Activated naive CD4-positive, alpha-beta T cell treated with anti-CD3 and anti-CD28 coated beads, Interleukin-2, amount 50 U/mL, for 72 hours (primary cell): ENCODE results near the gene KHDRBS2. TPM values are rescaled to one million over a fixed set of nuclear protein-coding genes. Genes with fewer than 3 reads are reported as not detected.

Experiments used
- ATAC-seq, 2 donors: fragments of 150-1000 bp; cut with Tn5 transposase; 2 replicates each; pipeline ENCODE4 v1.10.0; 2021; ENCODE audit warnings: mild to moderate bottlenecking in 2 of 2, moderate library complexity in 2 of 2
- DNase-seq, 2 donors: peaks; one replicate each; pipeline ENCODE4 v3.0.0; 2021 to 2022; ENCODE audit warnings: low spot score in 2 of 2
- H3K27ac Mint-ChIP-seq, 2 donors: one replicate each; pipeline ENCODE4 v1.8.0; 2022; ENCODE audit warnings: mild to moderate bottlenecking in 2 of 2, mixed read lengths in 2 of 2
- H3K36me3 Mint-ChIP-seq, 2 donors: one replicate each; pipeline ENCODE4 v1.8.0; 2022; ENCODE audit warnings: mixed read lengths in 2 of 2
- H3K9me3 Mint-ChIP-seq, 2 donors: one replicate each; pipeline ENCODE4 v1.8.0; 2022; ENCODE audit warnings: mixed read lengths in 2 of 2
- total RNA-seq, 2 donors: library from RNA; stranded (reverse); gene quantifications; one replicate each; pipeline ENCODE4 v1.2.3, GENCODE V29; 2022

Gene KHDRBS2
- total RNA-seq, 2 donors from 2014 or later: not detected

DNA sequence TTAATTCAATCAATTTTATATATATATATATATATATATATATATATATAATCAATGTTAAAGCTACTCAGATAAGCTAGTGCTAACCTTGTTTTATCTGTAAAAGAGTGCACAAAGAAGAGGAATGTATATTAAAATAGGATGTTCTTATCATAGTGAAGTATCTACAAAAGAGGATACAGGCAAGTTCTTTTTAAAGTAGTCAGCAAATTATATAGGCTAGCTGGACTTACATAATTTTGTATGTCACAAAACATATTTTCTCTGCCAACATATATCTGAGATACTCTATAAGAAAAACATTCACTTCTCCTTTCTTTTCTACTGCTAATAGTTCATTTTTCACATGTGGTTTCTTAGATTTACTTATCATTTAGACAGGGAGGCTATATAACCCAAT lies 39.9 kb downstream of the KHDRBS2 start:
- no peak for ATAC-seq
- no peak overlapping the region for H3K27ac Mint-ChIP-seq
- no peak for DNase-seq
- peaks cover 0 to 4% of the 10 kb centered on the region in 2 donors for H3K36me3 Mint-ChIP-seq
- H3K9me3 Mint-ChIP-seq: peaks cover 3 to 4% of the 10 kb centered on the region in 2 donors

DNA sequence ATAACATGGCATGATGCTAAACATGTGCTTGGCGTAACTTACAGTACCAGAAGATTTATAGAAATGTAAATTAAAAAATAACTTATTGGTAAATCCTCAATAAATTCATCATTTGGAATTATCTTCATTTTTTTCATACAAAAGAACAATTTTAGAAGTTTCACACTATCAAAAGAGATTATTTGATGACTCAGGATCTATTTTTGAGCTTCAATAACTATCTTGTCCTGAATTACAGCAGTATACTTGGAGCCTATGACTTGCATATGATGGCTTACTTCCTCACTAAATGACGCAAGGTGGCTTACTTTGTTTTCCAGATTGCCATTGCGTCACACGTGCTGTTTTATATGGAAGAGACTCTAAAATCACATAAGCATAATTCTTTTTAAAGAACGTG lies 49.2 kb downstream of the KHDRBS2 start:
- no peaks in the 10 kb centered on the region for H3K36me3 Mint-ChIP-seq
- DNase-seq (no peak), ATAC-seq (no peak)
- no peaks in the 10 kb centered on the region for H3K9me3 Mint-ChIP-seq
- no peak overlapping the region for H3K27ac Mint-ChIP-seq

DNA sequence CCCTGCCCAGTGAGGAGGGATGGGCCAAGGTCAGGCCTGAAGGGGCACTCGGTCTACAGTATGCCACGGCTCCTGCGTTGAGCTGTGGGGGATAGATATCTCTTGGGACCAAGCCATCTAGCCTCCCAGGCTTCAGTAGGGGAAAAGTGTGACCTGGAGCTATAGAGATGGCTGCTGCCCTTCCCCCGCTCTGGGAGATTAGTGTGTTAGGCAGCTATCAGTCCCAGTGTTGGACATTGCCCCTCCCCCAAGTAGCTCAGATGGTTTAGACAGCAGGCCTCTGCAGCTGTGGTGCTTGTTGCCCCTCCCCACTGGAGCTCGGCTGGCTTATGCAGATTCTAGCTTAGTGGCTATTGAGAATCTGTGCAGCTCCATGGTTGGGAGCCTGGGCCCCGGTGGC lies 56.8 kb downstream of the KHDRBS2 start:
- DNase-seq (no peak), ATAC-seq (no peak)
- H3K9me3 Mint-ChIP-seq: peaks cover 10 to 17% of the 10 kb centered on the region in 2 donors
- H3K36me3 Mint-ChIP-seq: peaks cover 0 to 4% of the 10 kb centered on the region in 2 donors
- no peak overlapping the region for H3K27ac Mint-ChIP-seq

DNA sequence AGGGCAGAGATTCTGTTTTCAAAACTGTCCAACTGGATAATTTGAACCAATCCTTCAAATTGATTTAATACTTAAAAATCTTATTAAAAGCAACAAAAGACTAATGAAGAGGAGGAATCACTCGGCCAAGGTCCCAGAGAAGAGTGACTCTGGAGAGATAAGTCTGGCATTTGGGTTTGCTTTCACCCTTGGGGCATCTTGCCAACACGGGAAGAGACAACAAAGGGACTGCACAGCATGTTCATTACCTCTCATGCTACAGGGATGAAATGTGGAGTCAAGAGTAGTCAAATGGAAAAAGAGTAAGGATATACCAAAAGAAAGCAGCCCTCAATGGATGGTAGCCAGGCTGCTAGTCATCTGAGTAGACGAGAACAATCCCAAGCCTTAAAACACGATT lies 68.2 kb downstream of the KHDRBS2 start:
- Mint-ChIP-seq H3K9me3 (peaks cover 14 to 19% of the 10 kb centered on the region in 2 donors), H3K36me3 (peaks cover 0 to 5% of the 10 kb centered on the region in 2 donors), H3K27ac (no peak overlapping the region)
- DNase-seq (no peak), ATAC-seq (no peak)

DNA sequence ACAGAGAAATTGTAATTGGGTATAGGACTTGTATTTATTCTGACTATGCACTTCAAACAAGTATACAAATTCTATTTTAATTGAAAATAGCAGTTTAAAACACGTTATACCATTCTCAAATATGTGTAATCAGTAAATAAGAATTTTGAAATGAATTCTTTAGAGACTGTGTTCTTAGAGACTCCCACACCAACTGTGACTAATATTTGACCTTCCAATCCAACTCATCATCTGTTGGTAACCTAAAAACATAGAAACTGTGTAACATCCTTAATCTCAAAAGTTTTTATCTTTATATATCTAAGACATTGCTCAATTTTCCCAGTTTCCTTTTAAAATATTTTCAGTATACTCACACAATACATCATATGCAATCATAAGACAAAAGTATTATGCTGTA lies 83.9 kb downstream of the KHDRBS2 start:
- Mint-ChIP-seq H3K27ac (no peak overlapping the region), H3K36me3 (peaks cover 7 to 10% of the 10 kb centered on the region in 2 donors), H3K9me3 (peaks cover 15 to 23% of the 10 kb centered on the region in 2 donors)
- no peak for DNase-seq
- no peak for ATAC-seq

DNA sequence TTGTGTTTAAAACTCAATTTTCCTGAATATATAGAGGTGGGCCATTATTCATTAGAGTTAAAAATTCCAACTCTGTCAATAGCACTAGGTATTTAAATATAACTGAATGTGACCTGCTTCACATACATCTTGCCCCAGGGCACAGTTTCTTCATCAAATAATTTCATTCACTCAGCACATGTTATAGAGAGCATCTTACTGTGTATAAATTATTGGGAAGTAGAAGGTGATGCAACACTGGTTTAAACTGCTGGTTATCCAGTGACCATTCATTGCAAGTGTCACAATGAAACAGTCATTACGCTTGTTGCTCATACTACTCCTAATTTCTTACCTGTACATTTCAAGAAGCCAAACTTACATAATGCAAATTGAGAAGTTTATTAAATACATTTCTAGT lies 93.4 kb downstream of the KHDRBS2 start:
- Mint-ChIP-seq H3K9me3 (peaks cover 33 to 34% of the 10 kb centered on the region in 2 donors), H3K36me3 (peaks cover 1 to 3% of the 10 kb centered on the region in 2 donors), H3K27ac (no peak overlapping the region)
- no peak for ATAC-seq
- no peak for DNase-seq

DNA sequence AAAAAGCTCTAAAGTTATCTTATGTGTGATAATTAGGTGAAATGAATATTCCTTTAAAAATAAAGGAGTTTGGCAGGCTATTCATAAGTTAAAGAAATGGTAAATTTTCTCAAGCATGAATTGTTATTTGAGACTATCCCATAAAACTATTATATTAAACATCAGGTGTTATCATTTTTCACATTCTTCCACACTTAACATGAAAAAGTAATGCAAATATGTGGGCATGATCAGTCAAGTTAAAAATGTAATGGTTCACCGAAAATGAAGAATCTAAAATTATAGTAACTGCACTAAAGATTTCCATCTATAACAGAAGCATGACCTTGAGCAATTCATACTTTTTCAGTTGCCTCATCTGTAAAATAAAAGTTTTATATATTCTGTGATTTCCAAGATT lies 110.8 kb downstream of the KHDRBS2 start:
- peaks cover 33 to 34% of the 10 kb centered on the region in 2 donors for H3K9me3 Mint-ChIP-seq
- peaks cover 8 to 10% of the 10 kb centered on the region in 2 donors for H3K36me3 Mint-ChIP-seq
- H3K27ac Mint-ChIP-seq: no peak overlapping the region

DNA sequence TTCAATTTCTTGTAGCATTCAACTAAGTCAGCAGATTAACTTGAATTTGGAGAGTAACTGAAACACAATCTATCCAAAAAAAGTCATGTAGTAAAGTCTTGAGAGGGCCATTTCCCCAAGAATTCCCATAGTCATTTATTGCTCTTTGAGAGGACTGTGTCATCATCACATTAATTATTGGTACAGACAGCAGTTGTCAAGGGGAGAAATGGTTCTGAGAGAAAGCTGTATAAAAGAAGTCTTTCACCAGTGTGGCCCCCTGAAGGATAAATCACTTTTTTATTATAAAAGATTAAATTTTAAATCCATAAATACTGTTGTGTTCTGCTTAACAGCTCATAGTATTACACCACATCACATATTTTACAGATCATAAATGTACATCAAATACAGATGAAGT lies 111.5 kb downstream of the KHDRBS2 start:
- ATAC-seq: no peak
- Mint-ChIP-seq H3K36me3 (peaks cover 8 to 10% of the 10 kb centered on the region in 2 donors), H3K27ac (no peak overlapping the region), H3K9me3 (peaks cover 28 to 30% of the 10 kb centered on the region in 2 donors)
- no peak for DNase-seq

More for the DNA sequence above, 110.8 kb downstream of the KHDRBS2 start:
- ATAC-seq (no peak), DNase-seq (no peak)

DNA sequence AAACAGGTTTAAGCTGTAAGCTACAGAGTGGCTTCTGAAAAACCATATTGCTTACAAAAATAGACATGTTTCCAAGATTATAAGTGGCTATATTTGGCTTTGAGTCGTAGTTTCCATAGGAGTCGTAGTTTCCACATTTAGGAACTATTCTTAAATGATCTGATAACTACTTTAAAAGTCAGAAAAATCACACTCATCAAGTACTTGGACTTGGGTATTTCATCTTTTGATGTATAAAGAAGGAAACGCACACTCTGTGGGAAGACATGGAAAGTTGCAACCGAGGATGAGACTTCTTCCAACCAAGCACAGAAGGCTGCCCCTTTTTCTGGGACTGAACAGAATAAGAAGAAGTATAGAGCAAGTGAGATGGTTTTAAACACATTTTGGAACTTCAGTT lies 118.3 kb downstream of the KHDRBS2 start:
- H3K9me3 Mint-ChIP-seq: peaks cover 26 to 29% of the 10 kb centered on the region in 2 donors
- ATAC-seq (no peak), DNase-seq (no peak)
- no peak overlapping the region for H3K27ac Mint-ChIP-seq
- H3K36me3 Mint-ChIP-seq: peaks cover 8% of the 10 kb centered on the region in 2 donors

DNA sequence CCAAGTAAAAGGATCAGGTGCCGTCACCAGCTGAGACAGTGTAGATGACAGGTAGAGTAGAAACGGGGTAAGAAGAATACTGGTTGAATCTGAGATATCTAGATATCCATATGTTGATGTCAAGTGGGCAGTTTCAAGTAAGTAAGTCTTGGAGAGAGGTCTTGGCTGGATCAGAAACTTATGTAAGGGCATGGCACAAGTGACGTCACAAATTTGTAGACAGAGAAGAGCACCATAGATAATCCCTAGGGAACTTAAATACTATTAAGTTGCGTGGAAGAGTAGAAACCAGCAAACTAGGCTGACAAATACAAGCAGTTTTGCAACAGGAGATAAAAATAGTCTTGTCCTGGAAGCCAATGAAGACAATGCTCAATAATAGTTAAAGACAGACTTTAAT lies 123.2 kb downstream of the KHDRBS2 start:
- Mint-ChIP-seq H3K27ac (no peak overlapping the region), H3K9me3 (peaks cover 6 to 23% of the 10 kb centered on the region in 2 donors), H3K36me3 (no peaks in the 10 kb centered on the region)
- no peak for ATAC-seq
- DNase-seq: no peak

DNA sequence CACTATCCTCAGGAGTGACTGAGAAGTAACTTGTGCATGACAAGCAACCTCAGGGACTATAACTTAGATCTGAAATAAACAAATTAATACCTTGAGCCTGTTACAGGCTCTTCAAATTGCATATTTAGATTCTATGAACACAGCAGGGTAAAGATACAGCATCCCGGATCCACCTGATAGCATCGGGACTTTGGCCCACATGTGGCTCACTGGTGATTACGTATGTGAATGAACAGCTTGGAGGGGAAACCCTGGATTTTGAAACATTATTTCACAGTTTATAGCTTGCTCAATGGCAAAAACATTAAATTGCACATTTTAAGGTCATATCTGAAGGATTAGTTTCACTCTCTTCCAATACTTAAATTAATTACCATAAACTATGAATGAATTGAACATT lies 133.2 kb downstream of the KHDRBS2 start:
- no peak overlapping the region for H3K27ac Mint-ChIP-seq
- DNase-seq (no peak), ATAC-seq (no peak)
- peaks cover 6 to 21% of the 10 kb centered on the region in 2 donors for H3K9me3 Mint-ChIP-seq
- no peaks in the 10 kb centered on the region for H3K36me3 Mint-ChIP-seq

DNA sequence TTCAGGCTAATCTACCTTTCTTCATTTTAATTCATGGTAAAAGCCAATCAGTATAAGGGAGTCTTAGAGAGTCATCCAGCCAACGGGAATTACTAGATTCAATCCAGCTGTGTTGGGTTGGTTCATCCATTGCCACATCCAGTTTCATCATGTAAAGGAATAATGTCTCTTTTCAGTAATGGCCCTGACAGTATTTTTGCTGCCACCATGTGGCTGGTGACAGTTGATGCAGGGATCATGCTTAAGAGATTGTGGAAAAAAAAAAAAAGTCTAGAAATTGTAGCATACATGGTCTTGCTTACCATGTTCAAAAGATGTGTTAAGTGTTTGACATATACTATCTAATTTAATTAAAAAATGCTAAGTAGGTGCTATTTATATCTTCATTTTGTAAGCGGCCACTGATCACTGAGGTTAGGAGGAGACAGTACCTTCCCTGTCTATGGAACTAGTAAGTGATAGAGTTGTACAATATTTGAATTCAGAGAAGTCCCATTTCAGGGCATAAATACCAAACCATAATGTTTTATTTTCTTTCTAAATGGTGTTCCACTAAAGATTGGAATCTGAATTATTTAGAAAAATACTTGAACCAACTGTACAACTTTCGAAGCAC lies 135.9 kb downstream of the KHDRBS2 start:
- Mint-ChIP-seq H3K27ac (no peak overlapping the region), H3K9me3 (peaks cover 6 to 21% of the 10 kb centered on the region in 2 donors), H3K36me3 (no peaks in the 10 kb centered on the region)
- ATAC-seq (no peak), DNase-seq (no peak)

DNA sequence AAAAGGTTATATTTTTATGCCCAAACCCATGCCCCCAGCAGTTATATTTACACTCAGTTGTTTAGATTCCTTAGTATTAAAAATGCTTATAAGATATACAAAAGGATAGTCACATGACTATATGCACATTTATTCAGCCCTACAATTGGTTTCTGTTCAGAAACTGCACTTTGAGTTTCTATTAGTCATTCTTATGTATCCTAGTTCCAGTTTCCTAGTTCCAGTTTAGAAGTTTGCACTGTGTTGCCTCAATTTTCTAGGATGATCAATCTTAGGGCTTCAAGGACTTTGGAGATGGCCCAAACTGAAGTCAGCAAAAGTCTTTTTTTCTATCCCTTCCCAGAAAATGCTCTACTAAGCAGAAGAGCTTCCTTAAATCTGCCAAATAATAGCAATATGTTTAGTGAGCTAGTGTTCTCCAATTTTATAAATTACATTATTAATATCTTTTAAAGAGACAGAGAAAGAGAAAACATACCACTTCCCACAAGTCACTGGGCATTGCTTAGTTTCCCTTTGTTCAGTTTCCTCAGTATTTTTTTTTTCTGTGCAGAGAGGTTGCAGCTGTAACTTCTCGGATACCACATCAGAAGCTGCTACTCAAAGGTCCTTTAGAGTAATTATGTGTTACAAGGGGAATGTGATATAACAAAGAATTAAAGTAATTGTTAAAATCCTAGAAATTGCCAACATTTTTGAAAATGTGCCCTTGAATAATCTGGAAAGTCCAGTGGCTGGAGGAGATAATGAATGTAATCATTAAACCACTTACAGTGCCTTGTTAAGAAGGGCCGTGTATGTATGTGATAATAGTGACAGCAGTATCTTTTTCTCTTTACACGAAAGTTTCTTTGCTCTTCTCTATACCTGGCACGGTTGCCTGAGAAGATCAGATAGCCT lies 138.8 kb downstream of the KHDRBS2 start:
- DNase-seq: no peak
- Mint-ChIP-seq H3K27ac (no peak overlapping the region), H3K36me3 (no peaks in the 10 kb centered on the region), H3K9me3 (peaks cover 8 to 14% of the 10 kb centered on the region in 2 donors)
- ATAC-seq: no peak

DNA sequence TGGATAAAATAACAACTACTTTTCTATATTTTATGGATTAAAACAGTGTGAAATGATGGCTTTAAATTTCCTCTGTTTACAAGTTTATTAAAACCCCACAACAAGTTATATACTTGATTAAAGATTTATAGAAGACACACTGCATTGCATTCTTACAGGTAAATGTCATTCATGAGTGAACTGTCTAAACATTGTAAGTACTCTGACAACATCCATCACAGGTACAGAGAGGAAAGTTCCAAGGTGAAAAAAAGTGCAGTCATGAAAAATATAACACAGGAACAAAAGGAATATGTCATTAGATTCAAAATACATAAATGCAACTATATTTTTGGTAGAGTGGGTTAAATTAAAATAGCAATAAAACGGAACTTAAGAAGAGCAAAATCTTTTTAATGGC lies 156.9 kb downstream of the KHDRBS2 start:
- H3K36me3 Mint-ChIP-seq: peaks cover 0 to 6% of the 10 kb centered on the region in 2 donors
- DNase-seq (no peak), ATAC-seq (no peak)
- no peak overlapping the region for H3K27ac Mint-ChIP-seq
- H3K9me3 Mint-ChIP-seq: peaks cover 9 to 19% of the 10 kb centered on the region in 2 donors

DNA sequence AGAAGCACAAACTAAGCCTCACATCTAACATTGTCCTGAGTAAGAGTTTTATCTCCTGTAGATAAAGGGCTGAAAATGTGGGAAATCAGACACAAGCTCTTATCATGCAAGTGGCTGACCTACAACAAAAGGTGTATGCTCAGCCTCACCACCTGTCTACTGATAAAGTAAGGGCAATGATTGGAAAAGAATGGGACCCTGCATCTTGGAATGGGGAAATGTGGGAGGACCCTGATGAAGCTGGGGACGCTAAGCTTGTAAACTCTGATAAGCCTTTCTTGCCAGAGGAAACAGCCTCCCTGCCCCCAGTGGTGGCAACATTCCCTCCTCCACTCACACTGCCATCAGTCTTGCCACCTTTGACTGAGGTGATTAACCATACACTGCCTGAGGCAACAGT lies 166.6 kb downstream of the KHDRBS2 start:
- Mint-ChIP-seq H3K9me3 (peaks cover 3 to 34% of the 10 kb centered on the region in 2 donors), H3K36me3 (peaks cover 0 to 10% of the 10 kb centered on the region in 2 donors), H3K27ac (no peak overlapping the region)
- no peak for ATAC-seq
- no peak for DNase-seq

DNA sequence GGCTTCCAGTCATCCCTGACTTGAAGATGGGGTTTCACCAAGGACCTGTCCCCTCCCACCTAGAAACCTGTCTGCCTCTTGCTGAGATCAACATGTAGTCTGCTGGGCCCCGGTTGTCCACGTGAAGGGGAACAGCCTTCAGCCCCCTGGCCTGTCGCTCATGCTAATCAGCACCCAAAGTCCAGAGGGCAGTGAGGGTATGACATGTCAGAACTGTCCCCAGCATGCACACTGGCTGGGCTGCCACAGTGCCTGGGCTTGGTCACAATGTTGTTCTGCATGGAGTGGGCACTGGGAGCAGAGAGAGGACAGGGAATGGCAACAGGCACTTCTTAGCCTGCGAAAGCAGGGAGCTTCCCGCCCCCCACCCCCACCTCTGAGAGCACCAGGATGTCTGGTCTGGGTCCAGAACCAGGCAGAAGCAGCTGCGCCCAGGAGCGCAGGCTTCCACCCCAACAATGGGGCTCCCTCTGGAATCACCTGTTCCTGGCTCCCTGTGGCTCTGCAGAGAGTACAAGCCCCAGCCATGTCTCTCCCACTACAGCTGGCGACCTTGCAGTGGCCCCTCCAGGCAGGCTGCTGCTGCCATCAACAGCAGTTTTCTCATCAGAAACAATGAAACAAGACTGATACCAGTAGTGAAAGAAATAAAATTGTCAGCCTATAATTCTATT lies 182.7 kb downstream of the KHDRBS2 start:
- Mint-ChIP-seq H3K36me3 (no peaks in the 10 kb centered on the region), H3K9me3 (peaks cover 11 to 22% of the 10 kb centered on the region in 2 donors), H3K27ac (no peak overlapping the region)
- ATAC-seq (no peak), DNase-seq (no peak)

DNA sequence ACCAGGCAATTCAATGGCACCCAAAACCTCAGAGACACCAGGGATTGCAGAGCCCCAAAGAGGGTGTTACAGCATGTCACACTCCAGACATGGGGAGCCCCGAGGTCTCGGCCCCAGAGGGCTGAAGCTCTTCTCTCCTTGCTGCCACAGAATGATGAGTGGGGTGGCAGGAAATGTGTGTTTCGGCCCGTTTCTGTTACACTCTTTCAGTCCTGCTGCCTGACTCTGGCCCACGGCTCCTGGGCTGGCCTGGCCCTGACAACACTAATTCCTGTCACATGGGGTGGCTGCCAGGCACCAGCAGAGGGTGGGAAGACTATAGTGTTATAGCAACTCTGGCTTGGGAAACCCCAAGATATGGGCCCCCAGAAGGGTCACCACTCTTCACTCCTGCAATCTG lies 183.6 kb downstream of the KHDRBS2 start:
- DNase-seq: no peak
- H3K27ac Mint-ChIP-seq: no peak overlapping the region

More for the DNA sequence above, 183.6 kb downstream of the KHDRBS2 start:
- Mint-ChIP-seq H3K9me3 (peaks cover 19 to 22% of the 10 kb centered on the region in 2 donors), H3K36me3 (no peaks in the 10 kb centered on the region)
- ATAC-seq: no peak
